Skeletal muscle cell (primary cell): ENCODE data around the gene ISCU.
A peak's percentile ranks its signal among the peaks of the same experiment; 100 is the strongest.
"Not testable (repeated sequence)": the region's sequence is repeated elsewhere in the genome, so short reads cannot be mapped to it uniquely, and the experiment has no call there.

Source experiments
- DNase-seq: peaks from one replicate; pipeline ENCODE4 v3.0.0-alpha.2; 2010; ENCODE audit warnings: low read depth
- H3K4me3 ChIP-seq: 2 replicates; pipeline ENCODE4 v1.5.1; 2011; ENCODE audit warnings: low read depth, mild to moderate bottlenecking, control low read depth, low read length, moderate library complexity

The ISCU gene

DNA sequence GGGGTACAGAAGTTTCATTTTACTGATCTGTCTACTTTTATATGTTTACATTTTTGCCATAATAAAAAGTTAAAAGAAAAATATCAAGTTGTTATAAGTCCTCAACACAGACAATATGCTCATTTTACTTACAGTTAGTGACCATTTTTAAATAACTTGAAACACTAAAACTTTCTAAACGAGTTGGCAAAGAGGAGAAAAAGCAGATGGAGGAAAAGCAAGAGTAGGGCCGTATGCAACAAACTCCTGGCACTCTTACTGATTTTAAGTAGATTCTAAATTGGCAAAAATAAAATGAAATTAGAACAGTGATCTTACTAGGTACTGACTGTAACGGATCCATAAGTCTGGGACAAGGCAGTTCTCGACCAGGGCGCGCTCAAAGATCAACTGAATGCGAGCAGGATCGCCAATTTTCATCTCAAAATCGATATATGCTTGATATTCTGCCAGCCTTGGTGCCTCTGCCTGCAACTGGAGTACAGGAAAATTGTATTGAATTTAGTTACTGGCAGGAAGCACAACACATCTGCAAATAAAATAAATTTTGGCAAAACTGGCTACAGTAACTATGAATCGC lies 23.7 kb upstream of the ISCU start:
- DNase-seq, result no peak
- no peak overlapping the region for H3K4me3 ChIP-seq

DNA sequence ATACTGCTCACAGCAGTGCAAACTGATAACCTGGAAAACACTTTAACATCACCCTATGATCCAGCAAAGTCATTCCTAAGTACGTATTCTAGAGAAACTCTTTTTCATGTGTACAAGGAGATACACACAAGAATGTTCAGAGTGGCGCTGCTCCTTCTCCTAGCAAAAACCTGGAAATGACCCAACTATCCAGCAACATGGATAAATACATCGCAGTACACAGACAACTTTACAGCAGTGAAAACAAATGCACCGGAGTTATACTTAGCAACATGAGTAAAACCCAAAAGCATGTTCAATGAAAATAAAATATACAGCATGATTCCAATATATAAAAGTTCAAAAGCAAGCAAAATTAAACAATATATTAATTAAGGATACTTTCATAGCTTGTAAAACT lies 20.1 kb upstream of the ISCU start:
- DNase-seq, result no peak
- no peak overlapping the region for H3K4me3 ChIP-seq

GRCh38 chr12:108543652-108544051 lies 18.7 kb upstream of the ISCU start:
- no peak for DNase-seq

DNA sequence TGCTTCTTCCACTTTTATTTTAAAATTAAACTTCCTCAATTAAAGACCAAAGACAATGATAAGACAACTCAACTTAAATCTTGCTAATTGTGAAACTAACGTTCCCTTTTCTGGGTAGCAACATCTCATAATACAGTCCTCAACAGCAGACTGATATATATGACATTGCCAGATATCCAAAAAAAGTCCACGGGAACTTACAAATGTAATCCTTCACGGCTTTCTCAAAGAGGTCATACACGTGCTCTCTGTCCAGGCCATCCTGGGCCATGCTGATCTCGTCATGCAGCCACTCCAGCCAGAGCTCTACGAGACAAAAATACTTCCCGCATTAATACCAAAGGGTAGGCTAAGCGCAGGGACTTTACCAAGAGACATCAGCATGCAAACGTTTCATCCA lies 14.7 kb upstream of the ISCU start:
- DNase-seq, result no peak
- no peak overlapping the region for H3K4me3 ChIP-seq

More at GRCh38 chr12:108543652-108544051, 18.7 kb upstream of the ISCU start:
- H3K4me3 ChIP-seq, result no peak overlapping the region

DNA sequence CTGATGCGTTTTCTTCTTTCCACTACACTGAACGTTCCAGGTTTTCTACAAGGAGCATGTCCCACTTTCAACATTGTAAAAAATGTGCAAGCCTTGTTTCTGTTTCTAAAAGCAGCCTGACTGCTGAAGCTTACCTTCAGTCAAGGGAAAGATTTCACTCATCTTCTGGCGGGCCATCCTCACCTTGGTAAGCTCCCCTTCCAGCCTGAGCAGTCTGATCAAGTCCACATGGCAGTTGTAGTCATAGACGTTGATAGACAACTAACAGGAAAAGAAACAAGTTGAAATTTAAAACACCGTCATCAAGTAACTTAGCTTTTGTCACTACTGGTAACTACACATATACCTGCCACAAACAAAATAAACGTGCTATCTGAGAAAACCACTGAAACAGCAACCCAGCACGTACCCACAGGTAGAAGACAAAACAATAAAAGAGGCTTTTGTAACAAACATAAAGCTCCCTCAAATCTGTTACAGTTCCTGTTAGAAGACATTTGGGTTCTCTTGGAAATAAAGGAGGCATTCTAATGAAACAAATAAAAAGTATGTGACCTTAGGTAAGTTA lies 13.4 kb upstream of the ISCU start:
- DNase-seq, result no peak

DNA sequence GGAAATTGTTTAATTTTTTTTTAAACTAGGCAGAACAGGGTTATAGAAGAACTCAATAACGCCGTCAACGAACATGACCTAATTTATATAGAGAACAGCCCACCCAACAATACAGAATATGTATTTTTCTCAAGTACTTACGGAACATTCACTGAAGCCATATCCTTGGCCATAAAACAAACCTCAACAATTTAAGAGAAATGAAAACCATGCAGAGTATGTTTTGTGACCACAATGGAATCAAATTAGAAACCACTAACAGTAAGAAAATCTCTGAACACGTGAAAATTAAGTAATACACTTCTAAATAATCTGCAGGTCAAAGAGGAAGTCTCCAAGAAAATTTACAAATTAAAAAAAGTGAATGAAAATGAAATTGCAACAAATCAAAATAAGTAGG lies 10.9 kb upstream of the ISCU start:
- H3K4me3 ChIP-seq, result no peak overlapping the region
- DNase-seq, result no peak

More for the DNA sequence above, 13.4 kb upstream of the ISCU start:
- H3K4me3 ChIP-seq, result no peak overlapping the region

- H3K4me3 ChIP-seq, result no peak overlapping the region
- no peak for DNase-seq
Measured at GRCh38 chr12:108553799-108554198, 8.6 kb upstream of the ISCU start.

- not testable (repeated sequence) for H3K4me3 ChIP-seq, DNase-seq
Measured at GRCh38 chr12:108555383-108555782, 7.0 kb upstream of the ISCU start.

DNA sequence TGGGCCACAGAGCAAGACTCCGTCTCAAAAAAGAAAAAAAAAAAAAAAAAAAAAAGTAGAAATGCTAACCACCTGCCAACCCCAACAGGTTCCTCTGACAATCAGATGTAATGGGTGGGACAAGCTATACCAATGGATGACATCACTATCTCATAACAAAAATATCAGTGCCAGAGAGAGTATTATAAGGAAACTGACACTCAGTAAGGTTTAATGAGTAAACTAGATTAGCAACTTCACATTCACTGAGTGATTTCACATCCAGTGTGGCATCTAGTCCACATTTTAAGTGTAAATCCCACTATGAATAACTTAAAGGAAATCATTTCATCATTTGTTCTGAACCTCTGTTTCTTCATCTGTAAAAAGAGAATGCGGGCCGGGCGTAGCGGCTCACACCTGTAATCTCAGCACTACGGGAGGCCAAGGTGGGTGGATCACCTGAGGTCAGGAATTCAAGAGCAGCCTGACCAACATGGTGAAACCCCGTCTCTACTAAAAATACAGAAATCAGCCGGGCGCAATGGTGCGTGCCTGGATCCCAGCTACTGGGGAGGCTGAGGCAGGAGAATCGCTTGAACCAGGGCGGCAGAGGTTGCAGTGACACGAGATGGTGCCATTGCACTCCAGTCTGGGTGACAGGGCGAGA lies 3.3 kb upstream of the ISCU start:
- DNase-seq, result no peak
- H3K4me3 ChIP-seq, result no peak overlapping the region

- no peak for DNase-seq
- H3K4me3 ChIP-seq, result peak overlapping the region; percentile 100
Measured at GRCh38 chr12:108559748-108560147, 2.6 kb upstream of the ISCU start.

DNA sequence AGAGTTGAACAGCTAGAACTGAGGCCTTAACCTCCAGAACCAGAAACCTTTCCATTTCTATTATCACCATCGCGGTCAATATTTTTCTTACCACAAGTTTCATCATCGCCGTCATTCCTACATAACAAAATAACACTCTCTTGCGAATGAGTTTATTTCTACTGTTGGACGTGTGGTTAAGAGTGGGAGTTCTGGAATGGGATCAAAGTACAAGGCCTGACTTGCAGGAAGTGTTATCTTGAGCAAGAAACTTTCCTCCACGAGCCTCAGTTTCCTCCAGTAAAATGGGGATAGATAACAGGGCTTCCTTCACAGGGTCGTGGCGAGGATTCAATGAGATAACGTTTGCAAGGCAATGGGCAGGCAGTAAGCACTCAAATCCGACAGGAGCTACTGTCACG lies 2.1 kb upstream of the ISCU start:
- DNase-seq, result no peak

GRCh38 chr12:108560752-108561719 lies 1.4 kb upstream of the ISCU start, which contains the start of gene SART3:
Gene SART3 (minus strand): TSS chr12:108561173. CDS start chr12:108561154, 19 bp downstream.
- H3K4me3 ChIP-seq, result peak within 1 kb of the TSS; percentile 100
- peak; percentile 55 for DNase-seq

More for the DNA sequence above, 2.1 kb upstream of the ISCU start:
- peak overlapping the region; percentile 100 for H3K4me3 ChIP-seq

GRCh38 chr12:108561852-108562347 lies 496 bp upstream of the ISCU start:
- H3K4me3 ChIP-seq, result peak overlapping the region; percentile 100
- DNase-seq, result no peak

DNA sequence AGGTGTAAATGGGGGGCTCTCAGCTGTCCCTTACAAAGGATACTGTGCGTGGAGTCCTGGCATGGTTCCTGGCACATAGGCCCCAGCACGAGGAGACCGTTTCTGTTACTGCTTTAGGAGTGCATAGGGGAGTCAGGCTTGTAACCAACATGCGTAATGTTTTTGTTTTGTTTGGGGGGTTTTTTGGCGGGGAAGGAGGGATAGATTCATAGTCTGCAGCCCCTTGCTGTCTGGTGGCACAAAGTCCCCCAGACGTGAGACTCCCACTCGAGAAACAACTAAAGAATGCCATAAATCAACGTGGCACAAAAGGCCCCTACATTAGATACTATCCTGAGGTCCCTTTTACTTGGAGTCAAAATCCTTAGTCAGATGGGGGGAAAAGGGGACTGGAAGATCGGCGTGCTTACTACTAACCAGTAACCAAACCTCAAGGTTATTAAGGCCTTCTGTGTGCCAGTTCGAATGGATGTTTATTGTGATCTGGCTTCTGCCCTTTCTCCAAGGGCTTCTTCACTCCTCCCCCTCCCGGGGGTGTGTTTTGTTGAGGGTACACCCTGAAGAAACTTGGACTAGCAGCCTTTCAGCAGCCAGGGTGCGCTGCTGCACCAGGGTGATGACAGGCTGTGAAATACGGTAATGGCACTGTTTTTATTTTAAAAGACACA lies 874 bp downstream of the ISCU start:
- H3K4me3 ChIP-seq, result peak overlapping the region; percentile 100

GRCh38 chr12:108563804-108564151 lies 1.4 kb downstream of the ISCU start:
- no peak for DNase-seq
- peak overlapping the region; percentile 100 for H3K4me3 ChIP-seq

More for the DNA sequence above, 874 bp downstream of the ISCU start:
- DNase-seq, result peak; percentile 69

- DNase-seq, result no peak
- H3K4me3 ChIP-seq, result no peak overlapping the region
Measured at GRCh38 chr12:108564724-108565123, 2.3 kb downstream of the ISCU start.

GRCh38 chr12:108565146-108565545 lies 2.8 kb downstream of the ISCU start:
- H3K4me3 ChIP-seq, result no peak overlapping the region
- no peak for DNase-seq

DNA sequence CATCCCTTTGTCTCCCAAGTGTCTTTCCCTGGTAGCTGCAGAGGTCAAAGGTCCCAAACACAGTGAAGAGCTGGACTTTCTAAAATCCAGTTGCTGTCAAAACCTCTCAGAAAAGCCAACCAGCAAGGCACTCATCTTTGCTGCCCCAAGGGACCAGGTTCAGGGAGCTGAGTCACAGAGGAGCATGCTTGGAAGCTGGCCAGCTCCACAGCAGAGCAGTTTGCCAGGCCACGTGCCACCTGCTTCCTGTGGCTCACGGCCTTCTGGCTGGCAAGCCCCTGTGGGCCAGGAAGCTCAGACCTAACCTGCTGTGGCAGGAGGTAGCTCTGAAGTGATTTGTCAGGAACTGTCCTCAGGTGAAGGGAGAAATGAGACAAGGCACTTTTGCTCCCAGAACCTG lies 3.6 kb downstream of the ISCU start:
- H3K4me3 ChIP-seq, result no peak overlapping the region
- peak; percentile 65 for DNase-seq

GRCh38 chr12:108566452-108566851 lies 4.1 kb downstream of the ISCU start:
- no peak overlapping the region for H3K4me3 ChIP-seq
- DNase-seq, result no peak
